Activated CD8-positive, alpha-beta memory T cell treated with anti-CD3 and anti-CD28 coated beads for 1 hour (primary cell): ENCODE results near the gene PACRGL.
"Not testable (repeated sequence)": the region's sequence is repeated elsewhere in the genome, so short reads cannot be mapped to it uniquely, and the experiment has no call there.

Source experiments
- DNase-seq, 2 donors: peaks; one replicate each; pipeline ENCODE4 v3.0.0-alpha.2; 2020; ENCODE audit warnings: low read depth in 1 of 2; ENCODE audit errors: extremely low read depth in 1 of 2

Gene PACRGL

DNA sequence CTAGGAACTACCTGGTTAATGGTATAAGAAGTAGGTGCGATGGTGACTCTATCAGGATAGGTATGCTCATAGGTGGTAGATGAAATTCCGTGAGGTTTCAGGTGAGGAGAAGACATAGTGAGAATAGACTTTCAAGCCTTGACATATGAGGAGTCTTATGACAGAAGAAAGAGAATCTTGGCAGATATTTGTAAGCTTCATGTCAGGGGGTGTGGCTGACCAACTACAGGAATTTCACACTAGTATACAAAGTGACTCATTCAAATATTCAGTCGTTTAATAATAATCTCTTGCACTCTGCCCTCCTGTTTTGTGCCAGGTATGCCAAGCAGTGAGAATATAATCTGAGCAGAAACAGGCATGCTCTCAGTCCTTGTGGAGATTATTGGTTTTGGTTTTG, 22.8 kb downstream of the PACRGL start:
- no peak for DNase-seq

GRCh38 chr4:20723463-20723862, 23.2 kb downstream of the PACRGL start:
- no peak for DNase-seq

DNA sequence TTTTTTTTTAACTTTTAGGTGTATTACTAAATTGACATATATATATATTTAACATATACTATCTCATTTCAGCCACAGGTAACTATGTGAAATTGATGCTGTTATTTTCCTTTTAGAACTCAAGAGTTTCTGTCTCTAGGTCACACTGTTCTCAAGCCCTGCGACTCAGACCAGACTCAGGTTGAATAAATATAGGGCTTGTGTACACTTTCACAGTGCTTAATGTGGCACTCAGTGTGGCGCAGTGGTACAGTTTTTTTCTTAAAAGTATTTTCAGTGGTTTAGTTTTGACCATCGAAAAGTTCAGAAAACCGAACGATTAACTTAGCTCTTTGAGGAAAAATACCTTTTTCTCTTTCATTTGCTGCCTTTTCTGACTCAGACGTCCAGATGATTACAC, 24.7 kb downstream of the PACRGL start:
- no peak for DNase-seq

GRCh38 chr4:20735931-20736330, 35.7 kb downstream of the PACRGL start:
- no peak for DNase-seq

DNA sequence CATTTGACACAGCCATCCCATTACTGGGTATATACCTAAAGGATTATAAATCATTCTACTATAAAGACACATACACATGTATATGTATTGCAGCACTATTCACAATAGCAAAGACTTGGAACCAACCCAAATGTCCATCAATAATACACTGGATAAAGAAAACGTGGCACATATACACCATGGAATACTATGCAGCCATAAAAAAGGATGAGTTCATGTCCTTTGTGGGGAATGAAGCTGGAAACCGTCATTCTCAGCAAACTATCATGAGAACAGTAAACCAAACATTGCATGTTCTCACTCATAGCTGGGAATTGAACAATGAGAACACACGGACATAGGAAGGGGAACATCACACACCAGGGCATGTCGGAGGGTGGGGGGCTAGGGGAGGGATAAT, 45.7 kb downstream of the PACRGL start:
- not testable (repeated sequence) for DNase-seq

DNA sequence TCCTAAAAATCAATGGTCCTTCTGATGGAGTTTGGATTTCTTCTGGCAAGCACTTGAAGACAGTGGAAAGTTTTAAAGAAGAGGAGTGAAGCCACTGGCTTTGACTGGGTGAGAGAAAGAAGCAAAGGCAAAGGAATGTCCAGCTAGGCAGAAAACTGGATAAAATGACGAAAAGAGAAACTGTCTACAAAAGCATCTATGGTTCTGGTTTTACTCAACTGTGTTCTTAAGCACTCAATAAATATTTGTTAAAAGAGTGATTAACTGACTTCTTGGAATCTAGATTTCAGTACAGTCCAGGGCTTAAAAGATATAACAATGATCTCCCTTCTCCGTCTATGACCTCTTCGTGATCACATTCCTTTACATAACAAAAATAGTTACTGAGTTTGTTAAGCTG, 52.4 kb downstream of the PACRGL start:
- DNase-seq: no peak

- no peak for DNase-seq
Observed at GRCh38 chr4:20754036-20754435, 53.8 kb downstream of the PACRGL start.

DNA sequence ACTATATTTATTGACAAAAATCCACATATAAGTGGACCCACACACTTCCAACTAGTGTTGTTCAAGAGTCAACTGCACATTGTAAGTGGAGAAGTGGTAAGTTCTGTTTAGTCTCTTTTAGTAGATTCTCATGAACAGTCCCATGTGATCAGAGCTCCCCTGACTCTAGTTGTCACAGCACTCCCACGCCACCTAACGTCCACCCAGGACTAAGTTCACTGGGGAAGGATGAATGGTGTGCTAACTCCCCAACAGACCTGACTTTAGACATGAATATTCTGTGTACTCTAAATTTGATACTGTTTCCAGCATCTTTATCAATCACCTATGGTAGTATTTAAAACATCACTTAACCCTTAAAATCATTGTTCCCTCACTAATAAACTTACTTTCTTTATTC, 59.8 kb downstream of the PACRGL start:
- DNase-seq: no peak

GRCh38 chr4:20761382-20761781, 61.1 kb downstream of the PACRGL start:
- DNase-seq: no peak

GRCh38 chr4:20761826-20762225, 61.6 kb downstream of the PACRGL start:
- DNase-seq: no peak

DNA sequence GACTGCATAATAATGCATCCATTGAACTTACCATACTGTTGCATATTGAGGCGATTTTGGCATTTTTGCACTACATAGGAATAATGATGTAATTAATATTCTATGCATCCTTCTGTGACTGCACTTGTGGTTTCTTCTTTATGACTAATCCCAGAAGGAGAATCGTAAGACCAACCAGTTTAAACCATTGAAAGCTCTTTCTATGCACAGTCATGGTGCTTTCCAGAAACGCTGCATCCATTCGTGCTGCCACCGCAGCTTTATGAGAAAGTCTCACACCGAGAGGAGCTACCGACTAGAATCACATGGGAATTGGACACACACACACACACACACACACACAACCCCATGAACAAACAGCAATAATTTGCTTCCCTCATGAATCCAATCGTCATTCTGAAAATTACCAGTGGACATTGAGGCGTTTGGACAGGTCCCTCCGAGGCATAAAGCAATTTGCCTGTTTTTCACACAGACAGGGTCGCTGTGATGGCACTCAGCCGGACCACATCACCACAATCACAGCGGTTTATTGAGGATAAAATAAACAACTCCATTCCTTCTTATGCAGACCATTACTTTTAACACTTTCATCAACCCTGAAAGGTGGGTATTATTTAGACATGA, 64.2 kb downstream of the PACRGL start:
- no peak for DNase-seq

- no peak for DNase-seq
Observed at GRCh38 chr4:20773144-20773997, 73.1 kb downstream of the PACRGL start.

- no peak for DNase-seq
Observed at GRCh38 chr4:20778896-20779295, 78.6 kb downstream of the PACRGL start.

DNA sequence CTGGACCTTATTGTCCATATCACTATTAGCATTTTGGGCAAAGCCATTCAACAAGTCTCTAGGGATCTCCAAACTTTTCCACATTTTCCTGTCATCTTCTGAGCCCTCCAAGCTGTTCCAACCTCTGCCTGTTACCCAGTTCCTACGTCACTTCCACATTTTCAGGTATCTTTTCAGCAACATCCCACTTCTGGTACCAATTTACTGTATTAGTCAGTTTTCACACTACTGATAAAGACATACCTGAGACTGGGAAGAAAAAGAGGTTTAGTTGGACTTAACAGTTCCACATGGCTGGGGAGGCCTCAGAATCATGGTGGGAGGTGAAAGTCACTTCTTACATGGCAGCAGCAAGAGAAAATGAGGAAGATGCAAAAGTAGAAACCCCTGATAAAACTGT, 82.9 kb downstream of the PACRGL start:
- DNase-seq: not testable (repeated sequence)

GRCh38 chr4:20787940-20788665, 87.8 kb downstream of the PACRGL start:
- no peak for DNase-seq
